GM18519 (cell line): ENCODE data around the gene TAF4B.
"Not testable (repeated sequence)": the region's sequence is repeated elsewhere in the genome, so short reads cannot be mapped to it uniquely, and the experiment has no call there.

Source experiments
- ATAC-seq: cut with Tn5 transposase; IDR thresholded peaks from one replicate; pipeline ENCODE4 v1.9.1; 2021; ENCODE audit warnings: mild to moderate bottlenecking, moderate library complexity; ENCODE audit not compliant: unreplicated experiment, low FRiP score

The TAF4B gene

GRCh38 chr18:26230497-26230896 lies 4.3 kb downstream of the TAF4B start:
- ATAC-seq, result no peak

GRCh38 chr18:26233208-26233607 lies 7.0 kb downstream of the TAF4B start:
- ATAC-seq, result no peak

- ATAC-seq, result not testable (repeated sequence)
Observed at GRCh38 chr18:26237363-26237762, 11.1 kb downstream of the TAF4B start.

GRCh38 chr18:26238718-26239117 lies 12.5 kb downstream of the TAF4B start:
- ATAC-seq, result not testable (repeated sequence)

GRCh38 chr18:26242392-26242791 lies 16.1 kb downstream of the TAF4B start:
- ATAC-seq, result not testable (repeated sequence)

GRCh38 chr18:26245434-26245833 lies 19.2 kb downstream of the TAF4B start:
- not testable (repeated sequence) for ATAC-seq

- no peak for ATAC-seq
Observed at GRCh38 chr18:26252411-26252810, 26.2 kb downstream of the TAF4B start.

GRCh38 chr18:26254808-26255207 lies 28.6 kb downstream of the TAF4B start:
- not testable (repeated sequence) for ATAC-seq

GRCh38 chr18:26255695-26256622 lies 29.7 kb downstream of the TAF4B start:
- ATAC-seq, result no peak

GRCh38 chr18:26258711-26259110 lies 32.5 kb downstream of the TAF4B start:
- ATAC-seq, result no peak

- not testable (repeated sequence) for ATAC-seq
Observed at GRCh38 chr18:26259416-26259815, 33.2 kb downstream of the TAF4B start.

- ATAC-seq, result no peak
Observed at GRCh38 chr18:26262156-26262555, 35.9 kb downstream of the TAF4B start.

- ATAC-seq, result no peak
Observed at GRCh38 chr18:26267357-26267930, 41.2 kb downstream of the TAF4B start.

- no peak for ATAC-seq
Observed at GRCh38 chr18:26268454-26268853, 42.2 kb downstream of the TAF4B start.

- no peak for ATAC-seq
Observed at GRCh38 chr18:26271917-26272549, 45.8 kb downstream of the TAF4B start.

- no peak for ATAC-seq
Observed at GRCh38 chr18:26277374-26277773, 51.1 kb downstream of the TAF4B start.

- no peak for ATAC-seq
Observed at GRCh38 chr18:26279428-26279827, 53.2 kb downstream of the TAF4B start.

- no peak for ATAC-seq
Observed at GRCh38 chr18:26286008-26286407, 59.8 kb downstream of the TAF4B start.

GRCh38 chr18:26287644-26288043 lies 61.4 kb downstream of the TAF4B start:
- no peak for ATAC-seq

- ATAC-seq, result no peak
Observed at GRCh38 chr18:26290385-26290784, 64.1 kb downstream of the TAF4B start.

GRCh38 chr18:26293982-26294381 lies 67.7 kb downstream of the TAF4B start:
- ATAC-seq, result no peak
